HepG2 (cell line): ENCODE data around the gene TCEA3. TPM values are rescaled to one million over a fixed set of nuclear protein-coding genes. Genes with fewer than 3 reads are reported as not detected.

Source experiments
- DZIP1 ChIP-seq: sonication (generic); formaldehyde crosslinking; IDR thresholded peaks from 2 replicates; pipeline ENCODE4 v1.5.0; 2020; ENCODE audit warnings: mild to moderate bottlenecking, missing genetic modification reagents
- GMEB1 ChIP-seq: sonication (generic); formaldehyde crosslinking; IDR thresholded peaks from 2 replicates; pipeline ENCODE4 v1.5.1; 2020; ENCODE audit warnings: missing genetic modification reagents, mild to moderate bottlenecking, borderline replicate concordance
- KAT7 ChIP-seq: IDR thresholded peaks from 2 replicates; pipeline ENCODE4 v1.6.1; 2018; ENCODE audit warnings: borderline replicate concordance, missing compliant biosample characterization
- MBNL3 ChIP-seq: fragments of 250-450 bp; sonication (Bioruptor Pico); conservative IDR thresholded peaks from 2 replicates; pipeline ENCODE4 v1.8.0; 2022; ENCODE audit warnings: mild to moderate bottlenecking, inconsistent platforms
- MXD3 ChIP-seq: IDR thresholded peaks from 2 replicates; pipeline ENCODE4 v1.6.1; 2016; ENCODE audit warnings: mild to moderate bottlenecking, missing biosample characterization, missing genetic modification reagents
- MYC ChIP-seq: sonication (generic); formaldehyde crosslinking; IDR thresholded peaks from 2 replicates; pipeline ENCODE4 v1.9.0; 2021; ENCODE audit warnings: missing genetic modification reagents, borderline replicate concordance
- RBFOX2 ChIP-seq: fragments of 200-400 bp; formaldehyde crosslinking; IDR thresholded peaks from 2 replicates; pipeline ENCODE4 v1.6.1; 2017; ENCODE audit warnings: low read depth, mild to moderate bottlenecking, low read length
- RFXAP ChIP-seq: sonication (generic); formaldehyde crosslinking; IDR thresholded peaks from 2 replicates; pipeline ENCODE4 v1.4.0; 2020; ENCODE audit warnings: missing genetic modification reagents, borderline replicate concordance
- SRY ChIP-seq: sonication (generic); formaldehyde crosslinking; IDR thresholded peaks from 2 replicates; pipeline ENCODE4 v1.8.0; 2022; ENCODE audit warnings: mild to moderate bottlenecking, missing genetic modification reagents
- ZFX ChIP-seq: sonication (generic); formaldehyde crosslinking; IDR thresholded peaks from 2 replicates; pipeline ENCODE4 v1.4.0; 2020; ENCODE audit warnings: mild to moderate bottlenecking, low read depth, missing genetic modification reagents, moderate library complexity
- ZIK1 ChIP-seq: sonication (generic); formaldehyde crosslinking; IDR thresholded peaks from 2 replicates; pipeline ENCODE4 v1.5.0; 2020; ENCODE audit warnings: mild to moderate bottlenecking, low read depth, missing genetic modification reagents, borderline replicate concordance
- ZNF12 ChIP-seq: sonication (generic); formaldehyde crosslinking; IDR thresholded peaks from 2 replicates; pipeline ENCODE4 v1.5.0; 2020; ENCODE audit warnings: missing genetic modification reagents
- ZNF34 ChIP-seq: sonication (generic); formaldehyde crosslinking; IDR thresholded peaks from 2 replicates; pipeline ENCODE4 v1.4.0; 2020; ENCODE audit warnings: mild to moderate bottlenecking, missing genetic modification reagents, borderline replicate concordance
- ZNF556 ChIP-seq: sonication (generic); formaldehyde crosslinking; IDR thresholded peaks from 2 replicates; pipeline ENCODE4 v1.4.0; 2020; ENCODE audit warnings: mild to moderate bottlenecking, missing genetic modification reagents, borderline replicate concordance
- ZNF564 ChIP-seq: sonication (generic); formaldehyde crosslinking; IDR thresholded peaks from 2 replicates; pipeline ENCODE4 v1.8.1; 2023; ENCODE audit warnings: mild to moderate bottlenecking, missing genetic modification reagents
- ZNF775 ChIP-seq: sonication (generic); formaldehyde crosslinking; IDR thresholded peaks from 2 replicates; pipeline ENCODE4 v1.4.0; 2020; ENCODE audit warnings: missing genetic modification reagents, mild to moderate bottlenecking, moderate library complexity, borderline replicate concordance
- polyA plus RNA-seq, 8 experiments: library from polyadenylated mRNA; depleted of rRNA in 3 of 8; stranded (reverse) in 7 of 8; unstranded in 1 of 8; fragments of >200 nt; fragmentation: Illumina TruSeq in 4 of 8; extraction: Trizol in 4 of 8; gene quantifications; 2 replicates each; pipeline versions ENCODE4 v1.2.1 to v1.2.3, GENCODE V29; 2011 to 2016; ENCODE audit warnings: low read depth in 4 of 8, missing spikeins in 1 of 8, mixed read lengths in 1 of 8; ENCODE audit not compliant: insufficient read depth in 1 of 8
- total RNA-seq, 5 experiments: library from RNA; depleted of rRNA; stranded (reverse); fragments of >200 nt; fragmentation: Illumina TruSeq; extraction: Trizol; gene quantifications; 2 replicates each; pipeline ENCODE4 v1.2.3, GENCODE V29; 2016; ENCODE audit warnings: low read depth in 1 of 5
- TF ChIP-seq, protein P1 (sequence below): sonication (generic); formaldehyde crosslinking; IDR thresholded peaks from 2 replicates; pipeline ENCODE4 v1.8.1; 2023; ENCODE audit warnings: mild to moderate bottlenecking, inconsistent platforms, moderate library complexity, missing genetic modification reagents, borderline replicate concordance
- TF ChIP-seq, protein P2 (sequence below): sonication (generic); formaldehyde crosslinking; IDR thresholded peaks from 2 replicates; pipeline ENCODE4 v1.5.1; 2020; ENCODE audit warnings: mild to moderate bottlenecking, missing genetic modification reagents, moderate library complexity

Gene TCEA3
- total and polyA plus RNA-seq, 2 of the 13 experiments (the other 11 are each of a cell fraction or from before 2014, with no cell fraction given), result 55.5 to 84.6 TPM

GRCh38 chr1:23343221-23344110, 81.1 kb downstream of the TCEA3 start (continued):
- TF ChIP-seq MBNL3 (CRISPR knock-in tag) (no peak), KAT7 (CRISPR knock-in tag) (peak; percentile 34; the same call in 1 of the 2 replicates), RBFOX2 (peak; percentile 2; the same call in 1 of the 2 replicates), ZIK1 (CRISPR knock-in tag) (no peak), RFXAP (CRISPR knock-in tag) (no peak; the same call in 1 of the 2 replicates), GMEB1 (no peak), SRY (CRISPR knock-in tag) (peak; percentile 47; the same call in 1 of the 2 replicates), ZNF775 (CRISPR knock-in tag) (0 out of 2 replicates have a peak, but pooled peaks have one; percentile 28), ZFX (peak; percentile 9; the same call in 1 of the 2 replicates), MYC (CRISPR knock-in tag) (peak; percentile 58; the same call in 1 of the 2 replicates), ZNF556 (0 out of 2 replicates have a peak, but pooled peaks have one; percentile 11), ZNF34 (CRISPR knock-in tag) (0 out of 2 replicates have a peak, but pooled peaks have one; percentile 9), DZIP1 (CRISPR knock-in tag) (0 out of 2 replicates have a peak, but pooled peaks have one; percentile 44), ZNF564 (0 out of 2 replicates have a peak, but pooled peaks have one; percentile 17), ZNF12 (CRISPR knock-in tag) (0 out of 2 replicates have a peak, but pooled peaks have one; percentile 17), MXD3 (CRISPR knock-in tag) (0 out of 2 replicates have a peak, but pooled peaks have one; percentile 41)
- TF ChIP-seq, protein P1, sequence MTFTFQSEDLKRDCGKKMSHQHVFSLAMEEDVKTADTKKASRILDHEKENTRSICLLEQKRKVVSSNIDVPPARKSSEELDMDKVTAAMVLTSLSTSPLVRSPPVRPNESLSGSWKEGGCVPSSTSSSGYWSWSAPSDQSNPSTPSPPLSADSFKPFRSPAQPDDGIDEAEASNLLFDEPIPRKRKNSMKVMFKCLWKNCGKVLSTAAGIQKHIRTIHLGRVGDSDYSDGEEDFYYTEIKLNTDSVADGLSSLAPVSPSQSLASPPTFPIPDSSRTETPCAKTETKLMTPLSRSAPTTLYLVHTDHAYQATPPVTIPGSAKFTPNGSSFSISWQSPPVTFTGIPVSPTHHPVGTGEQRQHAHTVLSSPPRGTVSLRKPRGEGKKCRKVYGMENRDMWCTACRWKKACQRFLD (CRISPR knock-in tag), result 0 out of 2 replicates have a peak, but pooled peaks have one; percentile 8
- TF ChIP-seq, protein P2, sequence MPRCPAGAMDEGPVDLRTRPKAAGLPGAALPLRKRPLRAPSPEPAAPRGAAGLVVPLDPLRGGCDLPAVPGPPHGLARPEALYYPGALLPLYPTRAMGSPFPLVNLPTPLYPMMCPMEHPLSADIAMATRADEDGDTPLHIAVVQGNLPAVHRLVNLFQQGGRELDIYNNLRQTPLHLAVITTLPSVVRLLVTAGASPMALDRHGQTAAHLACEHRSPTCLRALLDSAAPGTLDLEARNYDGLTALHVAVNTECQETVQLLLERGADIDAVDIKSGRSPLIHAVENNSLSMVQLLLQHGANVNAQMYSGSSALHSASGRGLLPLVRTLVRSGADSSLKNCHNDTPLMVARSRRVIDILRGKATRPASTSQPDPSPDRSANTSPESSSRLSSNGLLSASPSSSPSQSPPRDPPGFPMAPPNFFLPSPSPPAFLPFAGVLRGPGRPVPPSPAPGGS, result 0 out of 2 replicates have a peak, but pooled peaks have one; percentile 2
